Measurements from ENCODE around the gene SUN5. TPM values are rescaled to one million over a fixed set of nuclear protein-coding genes. Genes with fewer than 3 reads are reported as not detected.

SUN5 gene
- total RNA-seq, 1 experiment from 2014 or later = not detected

DNA sequence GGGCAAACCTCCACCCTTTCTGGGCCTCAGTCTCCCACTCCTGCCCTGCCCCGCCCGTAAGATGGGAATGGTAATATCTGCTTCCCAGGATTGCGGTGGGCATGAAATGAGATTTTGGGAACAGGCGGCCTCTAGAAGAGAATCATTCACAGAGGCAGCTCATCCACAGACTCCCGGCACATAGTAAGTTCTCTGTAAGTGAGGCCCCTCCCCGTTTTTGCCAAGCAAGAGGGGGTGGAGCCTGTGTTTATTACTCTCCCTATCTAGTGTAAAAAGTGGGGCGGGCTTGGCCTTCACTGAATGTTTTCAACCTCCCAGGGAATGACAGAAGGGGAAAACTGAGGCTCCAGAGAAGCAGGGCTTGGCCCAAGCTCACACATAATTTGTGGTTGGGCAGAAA, 20.0 kb downstream of the SUN5 start:
- Histone ChIP-seq H3K79me2 (ENCODE audit: insufficient read depth, low read length) (no peaks in the 10 kb centered on the region), H3K14ac (ENCODE audit: insufficient read depth, low read length) (no peak overlapping the region), H2AK5ac (ENCODE audit: insufficient read length, low read length) (no peak overlapping the region), H3T11ph (ENCODE audit: low read length) (no peak overlapping the region), H3K23me2 (ENCODE audit: insufficient read length, low read depth, low read length, poor library complexity, severe bottlenecking) (no peaks in the 10 kb centered on the region), H3K9ac (ENCODE audit: extremely low read depth, insufficient read length, low read length) (no peak overlapping the region), H2BK5ac (ENCODE audit: insufficient read length, low read length) (no peak overlapping the region), H4K8ac (replicated peaks; ENCODE audit: insufficient read length, low read depth, low read length) (no peak overlapping the region), H3K9me3 (ENCODE audit: control insufficient read depth, low read depth, low read length) (no peaks in the 10 kb centered on the region), H2BK120ac (ENCODE audit: low read depth, low read length, poor library complexity, severe bottlenecking) (no peak overlapping the region), H3K4me2 (ENCODE audit: insufficient read depth, insufficient read length, low read length) (no peak overlapping the region), H4K20me1 (ENCODE audit: control insufficient read depth, insufficient read depth, insufficient read length) (no peaks in the 10 kb centered on the region), H3K4ac (ENCODE audit: low read depth, low read length) (no peak overlapping the region), H3K4me1 (ENCODE audit: insufficient read depth, low read length) (no peaks in the 10 kb centered on the region), H2AFZ (ENCODE audit: low read length) (no peak overlapping the region), H4K5ac (ENCODE audit: insufficient read length, low read depth, low read length) (no peak overlapping the region), H3K79me1 (ENCODE audit: insufficient read depth, low read depth, low read length, poor library complexity, severe bottlenecking) (no peaks in the 10 kb centered on the region), H2BK12ac (ENCODE audit: insufficient read length, low read depth, low read length) (no peak overlapping the region), H3K18ac (ENCODE audit: insufficient read length, low read depth, low read length) (no peak overlapping the region), H4K91ac (ENCODE audit: insufficient read length, low read depth, low read length) (no peak overlapping the region), H3K23ac (ENCODE audit: insufficient read length, low read depth, low read length) (no peak overlapping the region), H2BK15ac (ENCODE audit: low read depth, low read length) (no peak overlapping the region), H3K56ac (ENCODE audit: insufficient read length, low read depth, low read length) (no peak overlapping the region), H3K27me3 (ENCODE audit: insufficient read depth, low read length) (no peaks in the 10 kb centered on the region), H3K27ac (ENCODE audit: insufficient read length, low read depth, low read length) (no peak overlapping the region), H2BK20ac (ENCODE audit: low read depth, low read length, poor library complexity, severe bottlenecking) (no peak overlapping the region)
- Mint-ChIP-seq H3K4me1 (peaks cover 5 to 6% of the 10 kb centered on the region in 2 experiments; a peak in 1 of 4 replicates), H3K36me3 (ENCODE audit: insufficient read depth in 1 of 3, low read depth in 3 of 3) (no peaks in the 10 kb centered on the region), H3K27me3 (ENCODE audit: low read depth) (peaks cover 2% of the 10 kb centered on the region), H3K4me3 (no peak overlapping the region), H3K9me3 (no peaks in the 10 kb centered on the region), H3K27ac (no peak overlapping the region)
- no CpG with 5 or more reads among the region's 7 CpGs for WGBS (ENCODE audit: extremely low coverage, insufficient read length, low lambda C conversion rate)
- DNase-seq = no peak
- TF ChIP-seq, protein P1, sequence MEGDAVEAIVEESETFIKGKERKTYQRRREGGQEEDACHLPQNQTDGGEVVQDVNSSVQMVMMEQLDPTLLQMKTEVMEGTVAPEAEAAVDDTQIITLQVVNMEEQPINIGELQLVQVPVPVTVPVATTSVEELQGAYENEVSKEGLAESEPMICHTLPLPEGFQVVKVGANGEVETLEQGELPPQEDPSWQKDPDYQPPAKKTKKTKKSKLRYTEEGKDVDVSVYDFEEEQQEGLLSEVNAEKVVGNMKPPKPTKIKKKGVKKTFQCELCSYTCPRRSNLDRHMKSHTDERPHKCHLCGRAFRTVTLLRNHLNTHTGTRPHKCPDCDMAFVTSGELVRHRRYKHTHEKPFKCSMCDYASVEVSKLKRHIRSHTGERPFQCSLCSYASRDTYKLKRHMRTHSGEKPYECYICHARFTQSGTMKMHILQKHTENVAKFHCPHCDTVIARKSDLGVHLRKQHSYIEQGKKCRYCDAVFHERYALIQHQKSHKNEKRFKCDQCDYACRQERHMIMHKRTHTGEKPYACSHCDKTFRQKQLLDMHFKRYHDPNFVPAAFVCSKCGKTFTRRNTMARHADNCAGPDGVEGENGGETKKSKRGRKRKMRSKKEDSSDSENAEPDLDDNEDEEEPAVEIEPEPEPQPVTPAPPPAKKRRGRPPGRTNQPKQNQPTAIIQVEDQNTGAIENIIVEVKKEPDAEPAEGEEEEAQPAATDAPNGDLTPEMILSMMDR (conservative IDR thresholded peaks at IDR 0.05) = no peak
